IMR-90 (cell line): ENCODE measurements around the gene SHROOM1. TPM values are rescaled to one million over a fixed set of nuclear protein-coding genes. Genes with fewer than 3 reads are reported as not detected.

Experiments used
- ATAC-seq: fragments of 200-7000 bp; cut with Tn5 transposase; 2 replicates; pipeline ENCODE4 v1.9.1; 2020; ENCODE audit warnings: low read depth, mild to moderate bottlenecking, moderate library complexity
- BruUV-seq: library from RNA; stranded (reverse); fragments of 400-500 nt; replicated peaks from 2 replicates; lab custom pipeline; 2021; lab: Mats Ljungman, UMichigan
- CTCF ChIA-PET: fragments of 300-600 bp; formaldehyde crosslinking; extraction: SDS; loops from one replicate; lab custom pipeline; 2021; ENCODE audit warnings: antibody characterized with exemption; lab: Yijun Ruan, JAX
- POLR2A ChIA-PET: fragments of 300-600 bp; sonication (Branson Sonifier 250); formaldehyde crosslinking; loops from one replicate; lab custom pipeline; 2022; ENCODE audit warnings: antibody characterized with exemption; ENCODE audit not compliant: unreplicated experiment; lab: Charles Lee
- DNase-seq: peaks from one replicate; pipeline ENCODE4 v3.0.0; 2013
- H2AFZ ChIP-seq: replicated peaks from 2 replicates; pipeline ENCODE3; 2013; ENCODE audit warnings: low read length, mild to moderate bottlenecking; ENCODE audit not compliant: poor library complexity
- H2AK5ac ChIP-seq: 2 replicates; pipeline ENCODE4 v1.6.1; 2013; ENCODE audit warnings: low read depth, low read length, inconsistent platforms
- H2AK9ac ChIP-seq: replicated peaks from 2 replicates; pipeline ENCODE3; 2013; ENCODE audit warnings: mild to moderate bottlenecking, low read depth, low read length, moderate library complexity; ENCODE audit not compliant: poor library complexity
- H2BK120ac ChIP-seq: 2 replicates; pipeline ENCODE4 v1.6.1; 2013; ENCODE audit warnings: low read depth, low read length, inconsistent platforms
- H2BK15ac ChIP-seq: 3 replicates; pipeline ENCODE4 v1.6.1; 2013; ENCODE audit warnings: low read depth, low read length, inconsistent platforms
- H2BK20ac ChIP-seq: 2 replicates; pipeline ENCODE4 v1.6.1; 2013; ENCODE audit warnings: low read depth, mild to moderate bottlenecking, inconsistent platforms, low read length, moderate library complexity
- H2BK5ac ChIP-seq: 2 replicates; pipeline ENCODE4 v1.6.1; 2013; ENCODE audit warnings: mild to moderate bottlenecking, low read depth, low read length, inconsistent platforms; ENCODE audit not compliant: poor library complexity, severe bottlenecking
- H3K14ac ChIP-seq: replicated peaks from 2 replicates; pipeline ENCODE4 v1.6.1; 2013; ENCODE audit warnings: low read depth, low read length, inconsistent platforms
- H3K18ac ChIP-seq: 2 replicates; pipeline ENCODE4 v1.6.1; 2013; ENCODE audit warnings: low read depth, low read length, control low read depth
- H3K23ac ChIP-seq: 2 replicates; pipeline ENCODE4 v1.6.1; 2013; ENCODE audit warnings: low read depth, low read length, inconsistent platforms
- H3K27ac ChIP-seq: 2 replicates; pipeline ENCODE4 v1.5.1; 2013; ENCODE audit warnings: mild to moderate bottlenecking, control low read depth, low read length; ENCODE audit not compliant: insufficient read depth
- H3K27me3 ChIP-seq: 2 replicates; pipeline ENCODE4 v1.6.1; 2013; ENCODE audit warnings: low read length; ENCODE audit not compliant: control insufficient read depth, insufficient read depth
- H3K36me3 ChIP-seq: 2 replicates; pipeline ENCODE4 v1.6.1; 2013; ENCODE audit warnings: low read length, mixed read lengths; ENCODE audit not compliant: control insufficient read depth, insufficient read depth
- H3K4ac ChIP-seq: 2 replicates; pipeline ENCODE4 v1.6.1; 2013; ENCODE audit warnings: low read depth, low read length, inconsistent platforms
- H3K4me1 ChIP-seq: 2 replicates; pipeline ENCODE4 v1.6.1; 2013; ENCODE audit warnings: low read length, mixed read lengths; ENCODE audit not compliant: control insufficient read depth, insufficient read depth
- H3K4me2 ChIP-seq: 2 replicates; pipeline ENCODE4 v1.6.1; 2013; ENCODE audit warnings: low read depth, mild to moderate bottlenecking, control low read depth, low read length, moderate library complexity
- H3K4me3 ChIP-seq: 2 replicates; pipeline ENCODE4 v1.5.1; 2013; ENCODE audit warnings: low read depth, mild to moderate bottlenecking, control low read depth, low read length, moderate library complexity; ENCODE audit not compliant: insufficient read depth
- H3K56ac ChIP-seq: 2 replicates; pipeline ENCODE4 v1.6.1; 2013; ENCODE audit warnings: low read length, inconsistent platforms; ENCODE audit not compliant: insufficient read depth; ENCODE audit errors: extremely low read depth
- H3K79me1 ChIP-seq, 2 experiments: 2 replicates each; pipeline ENCODE4 v1.6.1; 2013; ENCODE audit warnings: low read length in 2 of 2, inconsistent platforms in 1 of 2, low read depth in 1 of 2
- H3K9ac ChIP-seq: 2 replicates; pipeline ENCODE4 v1.6.1; 2013; ENCODE audit warnings: low read depth, low read length, control low read depth
- H3K9me1 ChIP-seq: 2 replicates; pipeline ENCODE4 v1.6.1; 2013; ENCODE audit warnings: low read length, inconsistent platforms; ENCODE audit not compliant: insufficient read depth
- H3K9me3 ChIP-seq: 2 replicates; pipeline ENCODE4 v1.6.1; 2013; ENCODE audit warnings: low read length; ENCODE audit not compliant: control insufficient read depth, insufficient read depth
- H4K20me1 ChIP-seq: 2 replicates; pipeline ENCODE4 v1.6.1; 2013; ENCODE audit warnings: low read length, inconsistent platforms; ENCODE audit not compliant: insufficient read depth
- H4K5ac ChIP-seq: 2 replicates; pipeline ENCODE4 v1.6.1; 2013; ENCODE audit warnings: mild to moderate bottlenecking, low read depth, low read length, control low read depth
- H4K8ac ChIP-seq, 2 experiments: 2 replicates each; pipeline ENCODE4 v1.6.1; 2013; ENCODE audit warnings: low read depth in 2 of 2, low read length in 2 of 2, control low read depth in 1 of 2, inconsistent platforms in 1 of 2
- H4K91ac ChIP-seq: 2 replicates; pipeline ENCODE4 v1.6.1; 2013; ENCODE audit warnings: low read depth, low read length, inconsistent platforms; ENCODE audit not compliant: insufficient read depth
- MAZ ChIP-seq: IDR thresholded peaks from 2 replicates; pipeline ENCODE4 v1.6.1; 2012; ENCODE audit warnings: low read depth, mild to moderate bottlenecking, low read length, improper control_type of control experiment, moderate library complexity, borderline replicate concordance
- POLR2A ChIP-seq: IDR thresholded peaks from 2 replicates; pipeline ENCODE4 v1.6.1; 2012; ENCODE audit warnings: mild to moderate bottlenecking, low read depth, low read length
- WGBS, 2 experiments: methylation state at CpG; one replicate each; pipeline versions ENCODE4 v1.1.5 to v1.1.7; 2013; ENCODE audit warnings: missing lambda C conversion rate in 2 of 2; ENCODE audit not compliant: insufficient read length in 1 of 2; ENCODE audit errors: extremely low coverage in 2 of 2; 5-methylcytosine and 5-hydroxymethylcytosine counted together
- dilution Hi-C: fragments of 300-500 bp; cut with HindIII; formaldehyde crosslinking; loops from one replicate; pipeline ENCODE4 v1.14.3; 2018; ENCODE audit warnings: low sequenced_read_pairs; ENCODE audit not compliant: unreplicated experiment
- in situ Hi-C: fragments of 300-500 bp; cut with MboI; formaldehyde crosslinking; loops from 3 replicates; pipeline ENCODE4 v1.14.3; 2019; ENCODE audit warnings: low sequenced_read_pairs, inconsistent platforms, mixed read lengths
- intact Hi-C: fragments of 100-400 bp; cut with micrococcal nuclease; formaldehyde crosslinking; loops from 2 replicates; pipeline ENCODE4 v1.10.0; 2022
- polyA plus RNA-seq, 3 experiments: library from polyadenylated mRNA; depleted of rRNA; stranded (reverse); fragments of >200 nt; gene quantifications; 2 replicates each; pipeline ENCODE4 v1.2.3, GENCODE V29; 2012; ENCODE audit warnings: low replicate concordance in 1 of 3
- total RNA-seq: library from RNA; depleted of rRNA; stranded (reverse); fragments of >200 nt; gene quantifications from 2 replicates; pipeline ENCODE4 v1.2.3, GENCODE V29; 2012

The SHROOM1 gene
- total and polyA plus RNA-seq, 2 of the 4 experiments (the other 2 are of a cell fraction), result 1.4 to 6.3 TPM

DNA sequence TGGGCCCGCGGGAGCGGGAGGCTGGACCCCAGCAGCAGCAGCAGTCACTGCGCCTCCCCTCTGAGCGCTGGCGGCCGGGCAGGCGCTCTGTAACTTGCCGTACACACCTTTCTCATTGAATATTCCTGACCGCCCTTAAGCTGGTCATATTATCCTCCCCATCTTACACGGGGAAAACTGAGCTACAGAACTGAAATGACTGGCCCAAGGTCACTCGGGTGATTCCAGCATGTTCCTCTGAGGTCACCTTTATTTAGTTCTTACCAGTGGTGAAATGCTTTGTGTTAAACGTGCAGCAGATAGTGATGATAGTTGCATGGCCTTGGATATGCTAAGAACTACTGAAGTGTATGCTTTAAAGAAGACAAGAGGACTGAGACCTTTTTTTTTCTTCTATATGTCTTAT, 36.6 kb upstream of the SHROOM1 start:
- ChIA-PET CTCF (interaction anchor here (1.5 kb wide), 1 partner anchor 11 kb away, joined by 7 read pairs; no protein-coding TSS in a partner anchor), POLR2A (interaction anchor here (1.4 kb wide), 1 partner anchor 86 kb away, joined by 4 read pairs; no protein-coding TSS in a partner anchor)
- H3K4me2 ChIP-seq, result peak overlapping the region; percentile 100
- H2BK120ac ChIP-seq, result no peak overlapping the region
- no peak for DNase-seq
- TSS peak; percentile 92 for BruUV-seq
- peaks cover 3% of the 10 kb centered on the region; the same call in 1 of the 2 replicates for H3K4me1 ChIP-seq
- H3K4me3 ChIP-seq, result peak overlapping the region; percentile 81
- H3K4ac ChIP-seq, result peak overlapping the region; percentile 75
- intact Hi-C loops (loop anchor here (5.0 kb wide), 1 partner anchor 360 kb away; no protein-coding TSS in a partner anchor), in situ Hi-C loops (no loop called here), dilution Hi-C loops (no loop called here)
- H2BK20ac ChIP-seq, result no peak overlapping the region
- H3K27ac ChIP-seq, result peak overlapping the region; percentile 73
- H3K79me1 ChIP-seq, result peaks cover 9 to 34% of the 10 kb centered on the region in 2 experiments
- H4K20me1 ChIP-seq, result peaks cover 13% of the 10 kb centered on the region; the same call in 1 of the 2 replicates
- peaks cover 19% of the 10 kb centered on the region for H3K36me3 ChIP-seq
- peaks cover 9% of the 10 kb centered on the region for H3K9me1 ChIP-seq
- ATAC-seq, result no peak
- H4K5ac ChIP-seq, result peak overlapping the region; percentile 33; the same call in 1 of the 2 replicates
- H3K9ac ChIP-seq, result peak overlapping the region; percentile 83
- peak overlapping the region; percentile 97 for H2AK9ac ChIP-seq
- H2BK15ac ChIP-seq, result no peak overlapping the region
- peak overlapping the region; percentile 62 for H3K56ac ChIP-seq
- peak overlapping the region; percentile 97 for H2AFZ ChIP-seq
- H3K27me3 ChIP-seq, result no peaks in the 10 kb centered on the region
- peak overlapping the region; percentile 66 for H2BK5ac ChIP-seq
- WGBS, 2 experiments, result 0% methylated on average over 1 of the region's 13 CpGs; no CpG with 5 or more reads in 1 of the 2 experiments
- H4K8ac ChIP-seq, result peak overlapping the region; percentile 22 to 28; a peak in 3 of 4 replicates
- 0 out of 2 replicates have a peak overlapping the region, but pooled peaks have one; percentile 24 for H4K91ac ChIP-seq
- H3K23ac ChIP-seq, result peak overlapping the region; percentile 74
- peak overlapping the region; percentile 48; the same call in 1 of the 2 replicates for H3K14ac ChIP-seq
- no peak overlapping the region for H3K18ac ChIP-seq
- H3K9me3 ChIP-seq, result no peaks in the 10 kb centered on the region
- peak overlapping the region; percentile 69 for H2AK5ac ChIP-seq
- TF ChIP-seq POLR2A (peak; percentile 26; the same call in 1 of the 2 replicates), MAZ (no peak)
